ENCODE measurements around the gene LRRC36.

Gene LRRC36

GRCh38 chr16:67424261-67424615 is 97.6 kb downstream of the LRRC36 start:
- DNase-seq (ENCODE audit: low read depth in 2 of 2) = no peak

GRCh38 chr16:67425061-67425460 is 98.4 kb downstream of the LRRC36 start:
- DNase-seq (ENCODE audit: low read depth in 2 of 2) = no peak

GRCh38 chr16:67425580-67425979 is 99.0 kb downstream of the LRRC36 start:
- no peak for DNase-seq (ENCODE audit: low read depth in 2 of 2)

GRCh38 chr16:67426022-67426421 is 99.4 kb downstream of the LRRC36 start:
- no peak for DNase-seq (ENCODE audit: low read depth in 2 of 2)

GRCh38 chr16:67426950-67427349 is 100.3 kb downstream of the LRRC36 start:
- DNase-seq (ENCODE audit: low read depth in 2 of 2) = no peak

- DNase-seq (ENCODE audit: low read depth in 2 of 2) = peak in 1 of 2 donors; percentile 38
These were observed 101.6 kb downstream of the LRRC36 start for GRCh38 chr16:67428146-67428731.

- no peak for DNase-seq (ENCODE audit: low read depth in 2 of 2)
These were observed 102.6 kb downstream of the LRRC36 start for GRCh38 chr16:67429053-67429798.

GRCh38 chr16:67429799-67430503 is 103.3 kb downstream of the LRRC36 start:
- no peak for DNase-seq (ENCODE audit: low read depth in 2 of 2)

- DNase-seq (ENCODE audit: low read depth in 2 of 2) = peak in 1 of 2 donors; percentile 8
These were observed 103.9 kb downstream of the LRRC36 start for GRCh38 chr16:67430504-67430976.

GRCh38 chr16:67430977-67431774 is 104.6 kb downstream of the LRRC36 start, which contains the start of gene HSD11B2:
TSS of gene HSD11B2 (plus strand) at chr16:67431121. CDS start at chr16:67431249, 128 bp downstream.
- DNase-seq (ENCODE audit: low read depth in 2 of 2) = no peak

GRCh38 chr16:67431775-67432505 is 105.3 kb downstream of the LRRC36 start:
- DNase-seq (ENCODE audit: low read depth in 2 of 2) = no peak

- DNase-seq (ENCODE audit: low read depth in 2 of 2) = no peak
These were observed 105.9 kb downstream of the LRRC36 start for GRCh38 chr16:67432506-67432890.

- DNase-seq (ENCODE audit: low read depth in 2 of 2) = no peak
These were observed 106.6 kb downstream of the LRRC36 start for GRCh38 chr16:67433131-67433719.

Data from stimulated activated CD8-positive, alpha-beta memory T cell treated with anti-CD3 and anti-CD28 coated beads, Interleukin-15, amount 100 ng/mL, for 48 hours (primary cell).